ENCODE measurements around the gene PDCD1. TPM values are rescaled to one million over a fixed set of nuclear protein-coding genes. Genes with fewer than 3 reads are reported as not detected.

Gene PDCD1
- total and polyA plus RNA-seq, 2 of the 13 experiments (the other 11 are each of a cell fraction or from before 2014, with no cell fraction given), result 0.04 TPM; not detected in 1

GRCh38 chr2:241818229-241818942 lies 40.3 kb downstream of the PDCD1 start (continued):
- TF ChIP-seq SOX13 (IDR thresholded peaks at IDR 0.05), result no peak
- no peak for TF ChIP-seq SOX13 (CRISPR knock-in tag; conservative IDR thresholded peaks at IDR 0.05 in 1 of 2, IDR thresholded peaks at IDR 0.05 in 1 of 2)
- TF ChIP-seq ZFP91 (CRISPR knock-in tag; IDR thresholded peaks at IDR 0.05; ENCODE audit: borderline replicate concordance), result peak; percentile 46; the same call in 1 of the 2 replicates
- TF ChIP-seq TOE1 (CRISPR knock-in tag; IDR thresholded peaks at IDR 0.05), result no peak
- TF ChIP-seq HOXD1 (CRISPR knock-in tag; IDR thresholded peaks at IDR 0.05), result peak; percentile 17; the same call in 1 of the 2 replicates
- 0 out of 2 replicates have a peak, but pooled peaks have one; percentile 44 for TF ChIP-seq HOXA5 (CRISPR knock-in tag; IDR thresholded peaks at IDR 0.05)
- TF ChIP-seq MAF1 (CRISPR knock-in tag; IDR thresholded peaks at IDR 0.05; ENCODE audit: borderline replicate concordance), result no peak
- peak; percentile 8 for TF ChIP-seq CBX1 (IDR thresholded peaks at IDR 0.05; ENCODE audit: low read depth)
- TF ChIP-seq AGO2 (optimal IDR thresholded peaks at IDR 0.05; ENCODE audit: low read depth, low read length), result peak; percentile 99
- 0 out of 2 replicates have a peak, but pooled peaks have one; percentile 34 for TF ChIP-seq MZF1 (CRISPR knock-in tag; IDR thresholded peaks at IDR 0.05; ENCODE audit: borderline replicate concordance)
- no peak for TF ChIP-seq ZZZ3 (CRISPR knock-in tag; IDR thresholded peaks at IDR 0.05; ENCODE audit: borderline replicate concordance)
- TF ChIP-seq ZMYM2 (CRISPR knock-in tag; IDR thresholded peaks at IDR 0.05), result no peak
- TF ChIP-seq POLR2AphosphoS5 (IDR thresholded peaks at IDR 0.05; ENCODE audit: low read depth, low read length), result peak; percentile 39
- TF ChIP-seq ZNF619 (CRISPR knock-in tag; IDR thresholded peaks at IDR 0.05), result 0 out of 2 replicates have a peak, but pooled peaks have one; percentile 62
- no peak for TF ChIP-seq ZNF530 (CRISPR knock-in tag; IDR thresholded peaks at IDR 0.05; ENCODE audit: low read depth)
- TF ChIP-seq HNRNPLL (IDR thresholded peaks at IDR 0.05; ENCODE audit: low read depth, low read length, poor library complexity, severe bottlenecking), result peak; percentile 10
- 0 out of 2 replicates have a peak, but pooled peaks have one; percentile 30 for TF ChIP-seq SMAD1 (CRISPR knock-in tag; IDR thresholded peaks at IDR 0.05; ENCODE audit: borderline replicate concordance, low read depth)
- TF ChIP-seq CBX2 (IDR thresholded peaks at IDR 0.05; ENCODE audit: low read depth, low read length), result no peak
- TF ChIP-seq CBX2 (CRISPR knock-in tag; IDR thresholded peaks at IDR 0.05; ENCODE audit: low read depth), result no peak
- TF ChIP-seq, protein P1, sequence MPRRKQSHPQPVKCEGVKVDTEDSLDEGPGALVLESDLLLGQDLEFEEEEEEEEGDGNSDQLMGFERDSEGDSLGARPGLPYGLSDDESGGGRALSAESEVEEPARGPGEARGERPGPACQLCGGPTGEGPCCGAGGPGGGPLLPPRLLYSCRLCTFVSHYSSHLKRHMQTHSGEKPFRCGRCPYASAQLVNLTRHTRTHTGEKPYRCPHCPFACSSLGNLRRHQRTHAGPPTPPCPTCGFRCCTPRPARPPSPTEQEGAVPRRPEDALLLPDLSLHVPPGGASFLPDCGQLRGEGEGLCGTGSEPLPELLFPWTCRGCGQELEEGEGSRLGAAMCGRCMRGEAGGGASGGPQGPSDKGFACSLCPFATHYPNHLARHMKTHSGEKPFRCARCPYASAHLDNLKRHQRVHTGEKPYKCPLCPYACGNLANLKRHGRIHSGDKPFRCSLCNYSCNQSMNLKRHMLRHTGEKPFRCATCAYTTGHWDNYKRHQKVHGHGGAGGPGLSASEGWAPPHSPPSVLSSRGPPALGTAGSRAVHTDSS (CRISPR knock-in tag; conservative IDR thresholded peaks at IDR 0.05), result peak; percentile 64; the same call in 1 of the 2 replicates
- no peak for TF ChIP-seq HOXA7 (CRISPR knock-in tag; IDR thresholded peaks at IDR 0.05)
- no peak for TF ChIP-seq ZNF281 (CRISPR knock-in tag; IDR thresholded peaks at IDR 0.05; ENCODE audit: borderline replicate concordance)
- no peak for TF ChIP-seq SKI (IDR thresholded peaks at IDR 0.05; ENCODE audit: partially characterized antibody)
- TF ChIP-seq ZKSCAN1 (IDR thresholded peaks at IDR 0.05; ENCODE audit: low read length), result peak; percentile 60
